MM.1S (cell line): ENCODE data around the gene MCM7.

Experiments used
- DNase-seq: peaks from one replicate; pipeline ENCODE4 v3.0.0-alpha.2; 2015
- H2AFZ ChIP-seq: fragments of 300-600 bp; sonication (generic); 2 replicates; pipeline ENCODE4 v1.6.0; 2016; ENCODE audit warnings: antibody characterized with exemption, low read length
- H3F3A ChIP-seq: fragments of 300-600 bp; sonication (generic); 2 replicates; pipeline ENCODE4 v1.6.1; 2016; ENCODE audit warnings: mild to moderate bottlenecking, antibody characterized with exemption, low read length, moderate library complexity, mixed read lengths; ENCODE audit not compliant: insufficient read depth
- H3K27ac ChIP-seq: fragments of 300-600 bp; sonication (generic); 2 replicates; pipeline ENCODE4 v1.5.1; 2016; ENCODE audit warnings: mild to moderate bottlenecking, low read length
- H3K27me3 ChIP-seq: fragments of 300-600 bp; sonication (generic); replicated peaks from 2 replicates; pipeline ENCODE4 v1.6.0; 2016; ENCODE audit warnings: low read length; ENCODE audit not compliant: insufficient read depth
- H3K36me3 ChIP-seq: fragments of 300-600 bp; sonication (generic); replicated peaks from 2 replicates; pipeline ENCODE4 v1.6.1; 2016; ENCODE audit warnings: mild to moderate bottlenecking, low read length, mixed read lengths; ENCODE audit not compliant: insufficient read depth
- H3K4me1 ChIP-seq: fragments of 300-600 bp; sonication (generic); 2 replicates; pipeline ENCODE4 v1.6.1; 2016; ENCODE audit warnings: low read length, mixed read lengths
- H3K4me2 ChIP-seq: fragments of 300-600 bp; sonication (generic); 2 replicates; pipeline ENCODE4 v1.6.0; 2016; ENCODE audit warnings: low read depth, low read length
- H3K4me3 ChIP-seq: fragments of 300-600 bp; sonication (generic); 2 replicates; pipeline ENCODE4 v1.5.1; 2016; ENCODE audit warnings: low read length, mixed read lengths
- H3K79me2 ChIP-seq: fragments of 300-600 bp; sonication (generic); 2 replicates; pipeline ENCODE4 v1.6.1; 2016; ENCODE audit warnings: mixed run types, low read length, mixed read lengths
- H3K9ac ChIP-seq: fragments of 300-600 bp; sonication (generic); 2 replicates; pipeline ENCODE4 v1.6.1; 2016; ENCODE audit warnings: low read length, mixed read lengths
- H3K9me2 ChIP-seq: fragments of 300-600 bp; sonication (generic); replicated peaks from 2 replicates; pipeline ENCODE4 v1.6.1; 2016; ENCODE audit warnings: mild to moderate bottlenecking, low read length, mixed read lengths; ENCODE audit not compliant: insufficient read depth
- H3K9me3 ChIP-seq: fragments of 300-600 bp; sonication (generic); replicated peaks from 2 replicates; pipeline ENCODE4 v1.6.1; 2016; ENCODE audit warnings: mild to moderate bottlenecking, low read length, mixed read lengths; ENCODE audit not compliant: insufficient read depth
- H4K20me1 ChIP-seq: fragments of 300-600 bp; sonication (generic); 2 replicates; pipeline ENCODE4 v1.6.1; 2016; ENCODE audit warnings: mild to moderate bottlenecking, low read length, moderate library complexity, mixed read lengths; ENCODE audit not compliant: insufficient read depth
- EZH2 ChIP-seq: fragments of 300-600 bp; sonication (generic); optimal IDR thresholded peaks from 2 replicates; pipeline ENCODE3; 2017; ENCODE audit warnings: low read depth, mild to moderate bottlenecking, antibody characterized with exemption, low read length, mixed read lengths
- EZH2phosphoT487 ChIP-seq: fragments of 300-600 bp; sonication (generic); IDR thresholded peaks from 2 replicates; pipeline ENCODE4 v1.6.1; 2018; ENCODE audit warnings: antibody characterized with exemption, low read length
- TF ChIP-seq, protein P1 (sequence below): fragments of 300-600 bp; sonication (generic); IDR thresholded peaks from 2 replicates; pipeline ENCODE4 v1.5.1; 2016; ENCODE audit warnings: antibody characterized with exemption, low read length, mixed read lengths

The MCM7 gene

DNA sequence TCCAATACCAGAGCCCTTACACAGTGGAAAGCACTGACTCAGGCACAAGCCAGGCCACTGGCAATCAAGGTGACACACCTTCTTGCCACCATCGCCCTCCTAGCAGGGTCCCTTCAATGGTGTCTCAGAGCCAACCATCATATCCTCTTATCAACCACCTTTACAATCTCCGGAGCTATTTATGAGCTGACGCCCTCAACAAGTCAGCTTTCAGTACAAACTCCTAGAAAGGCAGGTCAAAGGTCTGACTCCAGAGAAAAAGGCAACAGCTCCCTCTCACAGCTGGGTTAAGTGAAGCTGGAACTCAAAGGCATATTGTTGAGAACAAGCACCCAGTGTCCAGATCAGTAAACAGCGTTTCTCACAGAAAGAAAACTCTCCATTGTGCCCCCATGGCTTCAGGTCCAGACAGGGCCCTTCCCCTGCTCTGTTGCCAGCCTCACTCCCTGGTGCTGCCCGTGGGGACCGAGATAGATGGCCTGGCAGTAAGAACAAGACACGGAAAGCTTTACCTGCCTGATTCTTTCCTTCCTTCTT is 22.1 kb downstream of the MCM7 start:
- H3K36me3 ChIP-seq, result peaks cover 30% of the 10 kb centered on the region
- no peak overlapping the region for H3K4me3 ChIP-seq
- TF ChIP-seq EZH2phosphoT487 (no peak), EZH2 (no peak)
- TF ChIP-seq, protein P1, sequence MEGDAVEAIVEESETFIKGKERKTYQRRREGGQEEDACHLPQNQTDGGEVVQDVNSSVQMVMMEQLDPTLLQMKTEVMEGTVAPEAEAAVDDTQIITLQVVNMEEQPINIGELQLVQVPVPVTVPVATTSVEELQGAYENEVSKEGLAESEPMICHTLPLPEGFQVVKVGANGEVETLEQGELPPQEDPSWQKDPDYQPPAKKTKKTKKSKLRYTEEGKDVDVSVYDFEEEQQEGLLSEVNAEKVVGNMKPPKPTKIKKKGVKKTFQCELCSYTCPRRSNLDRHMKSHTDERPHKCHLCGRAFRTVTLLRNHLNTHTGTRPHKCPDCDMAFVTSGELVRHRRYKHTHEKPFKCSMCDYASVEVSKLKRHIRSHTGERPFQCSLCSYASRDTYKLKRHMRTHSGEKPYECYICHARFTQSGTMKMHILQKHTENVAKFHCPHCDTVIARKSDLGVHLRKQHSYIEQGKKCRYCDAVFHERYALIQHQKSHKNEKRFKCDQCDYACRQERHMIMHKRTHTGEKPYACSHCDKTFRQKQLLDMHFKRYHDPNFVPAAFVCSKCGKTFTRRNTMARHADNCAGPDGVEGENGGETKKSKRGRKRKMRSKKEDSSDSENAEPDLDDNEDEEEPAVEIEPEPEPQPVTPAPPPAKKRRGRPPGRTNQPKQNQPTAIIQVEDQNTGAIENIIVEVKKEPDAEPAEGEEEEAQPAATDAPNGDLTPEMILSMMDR, result no peak
- no peak overlapping the region for H3K4me2 ChIP-seq
- no peak overlapping the region for H3K9ac ChIP-seq
- no peak overlapping the region for H3K27ac ChIP-seq
- H3K9me2 ChIP-seq, result no peaks in the 10 kb centered on the region
- no peaks in the 10 kb centered on the region for H3K27me3 ChIP-seq
- no peaks in the 10 kb centered on the region for H3K9me3 ChIP-seq
- H4K20me1 ChIP-seq, result no peaks in the 10 kb centered on the region
- peaks cover 48% of the 10 kb centered on the region for H3K79me2 ChIP-seq
- DNase-seq, result no peak
- H3K4me1 ChIP-seq, result peaks cover 11% of the 10 kb centered on the region
- peaks cover 17% of the 10 kb centered on the region for H3F3A ChIP-seq
- H2AFZ ChIP-seq, result no peak overlapping the region

DNA sequence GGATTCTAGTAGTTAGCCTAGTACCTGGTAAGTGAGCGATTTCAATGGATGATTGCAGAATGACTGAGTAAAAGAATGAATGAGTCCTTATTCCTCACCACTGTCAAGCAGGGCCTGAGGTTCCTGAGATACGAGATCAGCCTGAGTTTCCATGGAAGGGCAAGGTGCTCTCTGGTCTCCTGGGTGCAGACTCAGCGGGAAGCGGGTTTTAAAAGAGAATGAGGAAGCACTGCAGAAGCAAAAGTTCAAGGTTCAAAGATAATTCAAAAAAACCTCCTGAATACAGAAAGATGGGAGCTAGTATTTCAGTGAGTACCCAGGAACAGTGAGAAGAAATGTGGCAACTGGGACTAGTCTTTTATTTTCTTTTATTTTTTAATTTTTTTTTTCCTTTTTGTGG is 24.0 kb downstream of the MCM7 start:
- peaks cover 6% of the 10 kb centered on the region; the same call in 1 of the 2 replicates for H3K4me1 ChIP-seq
- TF ChIP-seq, protein P1, result no peak
- TF ChIP-seq EZH2phosphoT487 (no peak), EZH2 (no peak)
- H3F3A ChIP-seq, result peaks cover 8% of the 10 kb centered on the region
- no peak overlapping the region for H3K4me3 ChIP-seq
- H3K9ac ChIP-seq, result no peak overlapping the region
- no peaks in the 10 kb centered on the region for H4K20me1 ChIP-seq
- H3K27ac ChIP-seq, result no peak overlapping the region
- H3K4me2 ChIP-seq, result no peak overlapping the region
- no peaks in the 10 kb centered on the region for H3K9me2 ChIP-seq
- no peaks in the 10 kb centered on the region for H3K27me3 ChIP-seq
- H3K9me3 ChIP-seq, result no peaks in the 10 kb centered on the region
- H2AFZ ChIP-seq, result no peak overlapping the region
- peaks cover 42% of the 10 kb centered on the region for H3K36me3 ChIP-seq
- no peak for DNase-seq
- peaks cover 48% of the 10 kb centered on the region for H3K79me2 ChIP-seq

DNA sequence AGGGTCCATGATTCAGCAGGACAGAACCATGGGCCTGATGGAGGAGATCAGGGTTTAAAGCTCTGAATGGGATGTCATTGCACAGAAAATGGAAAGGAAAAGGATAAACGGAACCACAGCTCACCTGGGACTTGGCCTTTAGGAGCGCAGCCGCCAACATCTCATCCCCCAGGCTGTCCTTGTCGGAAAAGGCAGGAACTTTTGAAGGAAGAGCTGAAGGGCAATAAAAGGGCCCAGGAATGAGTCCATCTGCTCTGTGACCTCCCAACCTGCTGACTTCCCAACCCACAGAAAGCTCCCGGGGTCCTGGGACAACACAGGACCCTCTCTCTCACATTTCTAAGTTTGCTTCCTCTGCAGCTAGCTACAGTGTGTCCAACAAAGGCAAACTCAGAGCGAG is 25.8 kb downstream of the MCM7 start:
- H3K9me2 ChIP-seq, result no peaks in the 10 kb centered on the region
- H3K79me2 ChIP-seq, result peaks cover 36% of the 10 kb centered on the region
- no peak overlapping the region for H3K9ac ChIP-seq
- H3F3A ChIP-seq, result peaks cover 3% of the 10 kb centered on the region; the same call in 1 of the 2 replicates
- peaks cover 60% of the 10 kb centered on the region for H3K36me3 ChIP-seq
- no peak for DNase-seq
- no peak overlapping the region for H2AFZ ChIP-seq
- H3K9me3 ChIP-seq, result no peaks in the 10 kb centered on the region; the same call in 1 of the 2 replicates
- no peak overlapping the region for H3K27ac ChIP-seq
- H3K4me1 ChIP-seq, result peaks cover 5% of the 10 kb centered on the region; the same call in 1 of the 2 replicates
- no peaks in the 10 kb centered on the region for H4K20me1 ChIP-seq
- no peak overlapping the region for H3K4me3 ChIP-seq
- no peaks in the 10 kb centered on the region for H3K27me3 ChIP-seq
- no peak overlapping the region for H3K4me2 ChIP-seq
- TF ChIP-seq EZH2phosphoT487 (no peak), EZH2 (no peak)
- TF ChIP-seq, protein P1, result no peak
